ENCODE results near the gene ACYP2. TPM values are rescaled to one million over a fixed set of nuclear protein-coding genes. Genes with fewer than 3 reads are reported as not detected.

The ACYP2 gene
- total RNA-seq = 19.5 and 20.7 TPM in 2 replicates

DNA sequence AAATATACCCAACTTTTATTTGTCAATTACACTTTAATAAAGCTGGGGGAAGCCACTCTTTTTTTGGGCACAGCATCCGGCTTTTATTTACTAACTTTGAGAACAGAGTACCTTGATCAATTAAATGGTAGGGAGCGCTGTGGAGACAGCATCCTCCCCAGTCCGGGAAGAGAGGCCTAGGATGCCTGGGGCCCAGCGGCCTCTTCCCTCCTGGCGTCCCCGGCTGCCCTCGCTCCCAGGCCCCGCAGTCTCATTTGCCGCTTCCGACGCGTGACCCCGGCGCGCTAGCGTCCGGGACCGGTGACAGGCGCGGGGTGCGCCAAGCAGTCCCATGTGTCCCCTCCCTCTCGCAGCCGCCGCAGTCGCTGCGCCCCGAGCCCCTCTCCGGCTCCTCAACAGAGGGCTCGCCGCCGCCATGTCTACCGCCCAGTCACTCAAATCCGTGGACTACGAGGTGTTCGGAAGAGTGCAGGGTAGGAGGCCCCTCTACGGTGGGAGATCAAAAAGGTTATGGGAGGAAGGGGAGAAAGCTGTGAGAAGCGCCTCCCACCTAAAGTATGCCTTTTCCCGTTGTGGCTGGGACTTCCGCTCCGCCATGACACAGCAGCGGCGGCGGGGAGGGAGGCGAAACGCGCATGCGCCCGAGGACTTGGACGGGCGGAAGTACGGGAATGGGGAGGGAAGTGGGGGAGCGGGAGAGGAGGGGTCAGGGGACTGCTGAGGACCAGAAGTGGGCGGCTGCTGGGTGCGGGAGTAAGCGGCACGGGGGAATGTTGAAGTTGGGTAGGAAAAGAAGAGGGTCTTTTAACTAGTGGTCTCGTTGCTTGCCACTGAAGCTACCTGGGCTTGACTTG lies at the start of gene ACYP2:
Gene ACYP2, plus strand, starts transcription at position 332 of the 854 bp plus-strand sequence.

GRCh38 chr2:54256091-54256694 lies 140.8 kb downstream of the ACYP2 start, which contains the start of gene TSPYL6:
TSS of gene TSPYL6 (minus strand) at chr2:54256229. CDS start at chr2:54256151, 78 bp downstream.

Other genes with a start within 250 kb of the ACYP2 start
- gene PSME4, start 144.6 kb upstream of the ACYP2 start, total RNA-seq = 33.5 and 36.9 TPM in 2 replicates
- gene TSPYL6, start 140.6 kb downstream of the ACYP2 start, total RNA-seq = not detected in 2 replicates